Tibial artery (tissue), 4 donors: Measurements from ENCODE around the gene ARMC8.

Source experiments
- DNase-seq, 2 donors: peaks; one replicate each; pipeline ENCODE4 v3.0.0-alpha.2; 2019
- H3K27ac ChIP-seq, 2 donors: fragments of 200-600 bp; sonication (generic) in 1 of 2; 1 replicate in 1 of 2; 2 replicates in 1 of 2; pipeline ENCODE4 v1.5.1; 2018 to 2019; ENCODE audit warnings: mild to moderate bottlenecking in 1 of 2
- H3K27me3 ChIP-seq, 2 donors: fragments of 200-600 bp; sonication (generic) in 1 of 2; one replicate each; pipeline versions ENCODE4 v1.5.1 to v1.6.0; 2016 to 2019
- H3K36me3 ChIP-seq, 3 donors: fragments of 200-600 bp; sonication (generic) in 2 of 3; one replicate each; pipeline ENCODE4 v1.5.1; 2016 to 2019; ENCODE audit warnings: mild to moderate bottlenecking in 2 of 3
- H3K4me1 ChIP-seq, 4 donors: fragments of 200-600 bp; sonication (generic) in 2 of 4; 1 replicate in 3 of 4; 2 replicates in 1 of 4; pipeline ENCODE4 v1.5.1; 2016 to 2019
- H3K4me3 ChIP-seq, 2 donors: fragments of 200-600 bp; sonication (generic) in 1 of 2; 1 replicate in 1 of 2; 2 replicates in 1 of 2; pipeline ENCODE4 v1.5.1; 2018 to 2019; ENCODE audit warnings: mild to moderate bottlenecking in 2 of 2
- H3K9me3 ChIP-seq, 3 donors: fragments of 200-600 bp; sonication (generic) in 1 of 3; one replicate each; pipeline ENCODE4 v1.5.1; 2016 to 2019
- intact Hi-C: fragments of 100-400 bp; cut with DNase I; formaldehyde crosslinking; loops from one replicate; pipeline ENCODE4 v1.15.0; 2023; ENCODE audit warnings: low total_unique reads
- TF ChIP-seq, protein P1 (sequence below), 2 experiments: fragments of 200-600 bp in 1 of 2; fragments of 450-650 bp in 1 of 2; IDR thresholded peaks; one replicate each; pipeline ENCODE4 v1.5.1; 2017 to 2019; ENCODE audit warnings: antibody characterized with exemption in 2 of 2, mild to moderate bottlenecking in 1 of 2, moderate library complexity in 1 of 2

Gene ARMC8

DNA sequence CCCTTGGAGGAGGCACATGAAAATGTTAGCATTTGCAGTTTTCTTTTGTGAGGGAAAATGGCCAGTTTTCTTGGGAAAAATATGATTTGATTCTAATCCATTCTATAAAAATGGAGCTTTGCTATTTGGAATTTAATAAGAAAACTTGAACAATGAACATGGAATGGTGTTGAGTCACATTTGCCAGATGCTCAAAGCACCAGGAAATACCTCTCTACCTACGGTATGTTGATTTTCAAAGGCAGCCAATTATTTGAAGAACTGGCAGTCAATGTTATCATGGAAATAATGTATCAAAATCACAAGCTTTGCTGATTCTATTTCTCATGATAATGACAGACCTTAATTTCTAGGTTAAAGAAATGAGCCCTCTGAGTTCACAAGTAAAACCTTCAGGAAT, 127.7 kb downstream of the ARMC8 start:
- TF ChIP-seq, protein P1, sequence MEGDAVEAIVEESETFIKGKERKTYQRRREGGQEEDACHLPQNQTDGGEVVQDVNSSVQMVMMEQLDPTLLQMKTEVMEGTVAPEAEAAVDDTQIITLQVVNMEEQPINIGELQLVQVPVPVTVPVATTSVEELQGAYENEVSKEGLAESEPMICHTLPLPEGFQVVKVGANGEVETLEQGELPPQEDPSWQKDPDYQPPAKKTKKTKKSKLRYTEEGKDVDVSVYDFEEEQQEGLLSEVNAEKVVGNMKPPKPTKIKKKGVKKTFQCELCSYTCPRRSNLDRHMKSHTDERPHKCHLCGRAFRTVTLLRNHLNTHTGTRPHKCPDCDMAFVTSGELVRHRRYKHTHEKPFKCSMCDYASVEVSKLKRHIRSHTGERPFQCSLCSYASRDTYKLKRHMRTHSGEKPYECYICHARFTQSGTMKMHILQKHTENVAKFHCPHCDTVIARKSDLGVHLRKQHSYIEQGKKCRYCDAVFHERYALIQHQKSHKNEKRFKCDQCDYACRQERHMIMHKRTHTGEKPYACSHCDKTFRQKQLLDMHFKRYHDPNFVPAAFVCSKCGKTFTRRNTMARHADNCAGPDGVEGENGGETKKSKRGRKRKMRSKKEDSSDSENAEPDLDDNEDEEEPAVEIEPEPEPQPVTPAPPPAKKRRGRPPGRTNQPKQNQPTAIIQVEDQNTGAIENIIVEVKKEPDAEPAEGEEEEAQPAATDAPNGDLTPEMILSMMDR (IDR thresholded peaks at IDR 0.05): no peak
- H3K27me3 ChIP-seq: no peaks in the 10 kb centered on the region
- H3K4me1 ChIP-seq: no peaks in the 10 kb centered on the region
- no peak overlapping the region for H3K4me3 ChIP-seq
- H3K9me3 ChIP-seq: peaks cover 0 to 3% (median 2%) of the 10 kb centered on the region in 3 donors
- H3K27ac ChIP-seq: no peak overlapping the region
- DNase-seq: no peak
- H3K36me3 ChIP-seq: no peaks in the 10 kb centered on the region
- intact Hi-C loops: no loop called here

DNA sequence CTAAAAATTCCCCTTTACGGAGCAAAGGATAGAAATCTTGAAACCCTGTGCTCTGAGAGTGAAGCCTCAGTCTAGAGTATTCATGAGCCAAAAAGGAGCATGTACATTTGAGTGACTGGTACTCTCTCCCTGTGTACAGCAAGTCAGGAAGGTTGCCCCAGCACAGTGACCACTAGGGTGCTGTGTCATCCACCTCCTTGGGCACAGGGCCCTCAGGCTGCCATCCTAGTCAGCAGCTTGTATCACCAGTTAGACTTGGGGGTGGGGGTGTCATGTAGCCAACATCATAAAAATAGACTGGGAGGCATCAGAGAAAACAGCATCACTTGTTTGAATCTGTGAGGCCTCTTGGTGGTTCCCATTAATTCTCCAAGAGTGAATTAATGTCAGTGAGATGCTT, 130.6 kb downstream of the ARMC8 start:
- H3K27ac ChIP-seq: no peak overlapping the region
- peaks cover 0 to 3% of the 10 kb centered on the region in 2 donors for H3K27me3 ChIP-seq
- H3K9me3 ChIP-seq: no peaks in the 10 kb centered on the region
- intact Hi-C loops: no loop called here
- no peak overlapping the region for H3K4me3 ChIP-seq
- no peaks in the 10 kb centered on the region for H3K36me3 ChIP-seq
- no peaks in the 10 kb centered on the region for H3K4me1 ChIP-seq
- no peak for DNase-seq
- TF ChIP-seq, protein P1 (IDR thresholded peaks at IDR 0.05): no peak

DNA sequence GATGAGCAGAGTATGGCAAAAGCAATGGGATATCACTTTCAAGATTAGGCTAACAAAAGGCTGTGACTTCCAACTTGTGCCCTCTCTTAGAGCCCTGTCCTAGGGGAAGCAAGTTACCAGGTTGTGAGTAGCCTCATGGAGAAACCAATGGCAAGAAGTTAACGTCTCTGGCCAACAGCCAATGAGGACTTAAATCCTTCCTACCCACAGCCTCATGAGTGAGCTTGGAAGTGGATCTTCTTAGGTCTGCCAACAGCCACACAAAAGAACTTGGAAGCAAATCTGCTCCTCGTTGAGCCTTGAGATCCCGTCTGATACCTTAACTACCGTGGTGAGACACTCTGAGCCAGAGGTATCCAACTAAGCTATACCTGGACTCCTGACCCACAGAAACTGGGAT, 136.9 kb downstream of the ARMC8 start:
- H3K4me3 ChIP-seq: no peak overlapping the region
- peaks cover 0 to 3% of the 10 kb centered on the region in 2 donors for H3K27me3 ChIP-seq
- peaks cover 0 to 10% (median 4%) of the 10 kb centered on the region in 4 donors for H3K4me1 ChIP-seq
- no peak for DNase-seq
- H3K27ac ChIP-seq: no peak overlapping the region
- TF ChIP-seq, protein P1 (IDR thresholded peaks at IDR 0.05): no peak
- no peaks in the 10 kb centered on the region for H3K36me3 ChIP-seq
- intact Hi-C loops: no loop called here
- H3K9me3 ChIP-seq: no peaks in the 10 kb centered on the region

DNA sequence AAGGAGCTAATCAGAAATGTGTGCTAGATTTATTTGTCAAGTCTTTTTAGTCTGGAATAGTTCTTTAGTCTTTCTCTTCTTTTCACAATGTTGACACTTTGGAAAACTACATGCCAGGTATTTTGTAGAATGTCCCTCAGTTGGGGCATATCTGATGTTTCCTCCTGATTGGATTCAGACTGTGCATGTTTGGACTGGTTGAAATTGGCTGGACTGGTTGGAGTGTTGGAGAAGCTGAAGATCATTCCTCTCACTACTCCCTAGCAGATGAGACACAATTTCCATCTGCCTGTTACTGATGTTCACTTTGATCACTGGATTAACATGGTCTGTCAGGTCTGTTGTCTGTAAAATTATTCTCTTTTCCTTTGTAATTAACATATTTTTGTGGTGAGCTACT, 138.9 kb downstream of the ARMC8 start:
- TF ChIP-seq, protein P1 (IDR thresholded peaks at IDR 0.05): no peak
- no peak overlapping the region for H3K27ac ChIP-seq
- intact Hi-C loops: no loop called here
- H3K4me3 ChIP-seq: no peak overlapping the region
- no peaks in the 10 kb centered on the region for H3K36me3 ChIP-seq
- no peaks in the 10 kb centered on the region for H3K9me3 ChIP-seq
- H3K27me3 ChIP-seq: peaks cover 0 to under 1% of the 10 kb centered on the region in 2 donors
- peaks cover 0 to 18% (median 4%) of the 10 kb centered on the region in 4 donors for H3K4me1 ChIP-seq
- DNase-seq: no peak

DNA sequence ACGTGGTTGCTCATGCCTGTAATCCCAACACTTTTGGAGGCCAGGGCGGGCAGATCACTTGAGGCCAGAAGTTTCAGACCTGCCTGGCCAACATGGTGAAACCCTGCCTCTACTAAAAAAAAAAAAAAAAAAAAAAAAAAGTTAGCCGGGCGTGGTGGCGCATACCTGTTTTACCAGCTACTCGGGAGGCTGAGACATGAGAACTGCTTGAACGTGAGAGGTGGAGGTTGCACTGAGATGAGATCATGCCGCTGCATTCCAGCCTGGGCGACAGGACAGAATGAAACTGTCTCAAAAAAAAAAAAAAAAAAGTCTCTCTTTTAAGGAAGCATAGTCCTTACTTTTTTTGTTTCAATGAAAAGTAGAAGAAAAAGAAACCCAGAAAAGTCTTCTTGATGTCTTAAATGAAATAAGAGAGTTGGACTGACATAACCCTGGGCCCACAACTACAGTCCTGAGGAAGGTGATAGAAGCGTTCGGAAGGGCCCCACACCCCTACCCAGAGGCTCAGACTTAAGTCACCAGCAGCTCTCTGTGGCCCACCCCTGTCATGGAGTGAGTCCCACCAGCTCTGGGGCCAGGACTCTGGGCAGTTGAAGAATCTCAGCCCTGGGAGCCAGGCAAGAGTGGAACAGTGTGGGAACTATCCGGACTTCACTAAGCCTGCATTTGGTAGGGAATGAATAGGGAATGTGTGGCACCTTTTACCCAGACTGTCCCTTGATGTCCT, 139.9 kb downstream of the ARMC8 start:
- Histone ChIP-seq H3K36me3 (no peaks in the 10 kb centered on the region), H3K4me3 (no peak overlapping the region), H3K9me3 (no peaks in the 10 kb centered on the region), H3K27ac (no peak overlapping the region), H3K4me1 (peaks cover 0 to 18% (median 4%) of the 10 kb centered on the region in 4 donors), H3K27me3 (no peaks in the 10 kb centered on the region)
- DNase-seq: no peak
- intact Hi-C loops: no loop called here
- TF ChIP-seq, protein P1 (IDR thresholded peaks at IDR 0.05): no peak
